AG04449 (cell line): Measurements from ENCODE around the gene GALE.

Experiments
- CTCF ChIA-PET: fragments of 350-600 bp; formaldehyde crosslinking; extraction: SDS; loops from one replicate; lab custom pipeline; 2021; ENCODE audit warnings: antibody characterized with exemption; lab: Yijun Ruan, JAX
- POLR2A ChIA-PET: fragments of 400-600, 350-600 bp; formaldehyde crosslinking; extraction: SDS; loops from one replicate; lab custom pipeline; 2020; ENCODE audit warnings: antibody characterized with exemption, inconsistent platforms; lab: Yijun Ruan, JAX
- DNase-seq: peaks from one replicate; pipeline ENCODE4 v3.0.0-alpha.2; 2010; ENCODE audit warnings: low read depth, low spot score
- H3K4me3 ChIP-seq: 2 replicates; pipeline ENCODE4 v1.5.1; 2011; ENCODE audit warnings: low read depth, mild to moderate bottlenecking, control low read depth, low read length
- CTCF ChIP-seq: IDR thresholded peaks from one replicate; pipeline ENCODE4 v1.5.1; 2011; ENCODE audit warnings: mild to moderate bottlenecking, moderate library complexity, low read length, control low read depth, inconsistent platforms; ENCODE audit not compliant: insufficient read depth; ENCODE audit errors: missing control alignments

Gene GALE

DNA sequence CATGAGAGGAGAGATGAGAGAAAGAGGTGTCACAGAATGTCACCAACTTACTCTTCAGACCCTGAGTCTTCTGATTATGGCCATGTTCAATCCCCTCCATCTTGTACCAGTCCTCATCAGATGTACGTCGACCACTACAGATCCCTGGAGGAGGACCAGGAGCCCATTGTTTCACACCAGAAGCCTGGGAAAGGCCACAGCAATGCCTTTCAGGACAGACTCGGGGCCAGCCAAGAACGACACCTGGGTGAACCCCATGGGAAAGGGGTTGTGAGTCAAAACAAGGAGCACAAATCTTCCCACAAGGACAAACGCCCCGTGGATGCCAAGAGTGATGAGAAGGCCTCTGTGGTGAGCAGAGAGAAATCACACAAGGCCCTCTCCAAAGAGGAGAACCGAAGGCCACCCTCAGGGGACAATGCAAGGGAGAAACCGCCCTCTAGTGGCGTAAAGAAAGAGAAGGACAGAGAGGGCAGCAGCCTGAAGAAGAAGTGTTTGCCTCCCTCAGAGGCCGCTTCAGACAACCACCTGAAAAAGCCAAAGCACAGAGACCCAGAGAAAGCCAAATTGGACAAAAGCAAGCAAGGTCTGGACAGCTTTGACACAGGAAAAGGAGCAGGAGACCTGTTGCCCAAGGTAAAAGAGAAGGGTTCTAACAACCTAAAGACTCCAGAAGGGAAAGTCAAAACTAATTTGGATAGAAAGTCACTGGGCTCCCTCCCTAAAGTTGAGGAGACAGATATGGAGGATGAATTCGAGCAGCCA, 49.3 kb downstream of the GALE start:
- TF ChIP-seq CTCF, result peak; percentile 66
- POLR2A ChIA-PET, result no interaction called here
- CTCF ChIA-PET, result interaction anchor here (0.7 to 1.5 kb wide), 10 partner anchors 7 to 206 kb away, joined by 3 to 6 read pairs (median 4); partner anchors contain the start of gene ELOA
- DNase-seq, result no peak
- no peak overlapping the region for H3K4me3 ChIP-seq

DNA sequence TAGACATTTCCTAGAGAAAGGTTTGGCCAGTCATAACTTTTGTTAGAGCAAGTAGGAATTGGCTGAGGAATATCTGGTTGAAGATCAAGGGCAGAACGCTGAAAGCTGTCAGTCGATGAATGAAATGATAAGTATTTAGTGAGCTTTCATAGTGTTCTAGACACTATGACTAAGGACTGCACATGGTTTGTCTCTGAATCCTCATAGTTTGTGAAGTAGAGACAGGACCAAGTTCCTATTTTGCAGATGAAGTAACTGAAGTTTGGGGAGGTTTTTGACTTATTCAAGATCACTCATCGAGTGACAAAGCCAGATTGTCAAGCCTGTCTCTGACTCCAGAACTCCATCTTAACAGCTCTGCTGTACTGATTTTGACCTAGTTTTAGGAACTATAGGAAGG, 52.5 kb downstream of the GALE start:
- POLR2A ChIA-PET, result no interaction called here
- CTCF ChIA-PET, result interaction anchor here (1.3 kb wide), 1 partner anchor 23 kb away, joined by 3 read pairs; no protein-coding TSS in a partner anchor
- no peak for TF ChIP-seq CTCF
- H3K4me3 ChIP-seq, result no peak overlapping the region
- DNase-seq, result no peak
